ENCODE data around the gene PPP1R7.

The PPP1R7 gene

DNA sequence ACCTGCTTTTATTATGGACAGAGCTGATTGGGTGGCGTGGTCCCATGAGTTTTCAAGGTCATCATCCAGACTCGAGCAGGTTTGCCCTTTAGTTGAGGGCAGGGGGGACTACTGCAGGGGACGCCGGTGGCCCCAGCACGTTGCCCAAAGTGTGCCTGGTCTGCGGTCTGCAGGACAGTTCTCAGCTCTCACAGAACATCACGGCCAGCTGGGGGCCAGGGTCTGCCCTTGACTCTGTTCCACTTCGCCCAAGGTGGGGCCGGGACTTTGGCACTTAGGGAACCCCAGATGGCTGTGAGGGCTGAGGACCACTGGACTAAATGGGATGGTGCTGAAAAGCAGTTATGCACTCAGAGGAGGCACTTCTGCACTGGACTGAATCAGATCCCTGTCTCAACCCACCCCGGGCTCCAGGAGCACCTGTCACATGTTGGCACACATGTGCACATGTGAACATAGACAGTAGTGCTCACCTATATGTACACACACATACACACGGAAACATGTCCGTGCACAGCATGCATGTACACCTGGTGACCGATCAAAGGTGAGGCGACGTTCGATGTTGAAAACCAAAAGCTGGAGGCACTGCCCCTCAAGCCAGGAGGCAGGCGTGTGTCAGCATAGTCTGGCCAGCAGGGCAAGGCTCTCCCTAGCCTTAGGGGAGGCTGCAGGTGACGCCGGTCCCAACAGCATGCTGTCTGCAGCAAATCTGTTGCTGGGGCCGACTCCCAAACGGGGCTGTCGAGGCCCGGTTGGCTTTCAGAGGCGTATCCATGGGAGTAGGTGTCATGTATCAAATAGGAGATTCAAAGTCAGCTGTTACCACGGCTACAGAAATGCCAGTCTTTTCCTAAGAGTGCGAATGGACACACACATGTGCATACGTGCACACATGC is 48.4 kb downstream of the PPP1R7 start:
- ATAC-seq, result no peak

DNA sequence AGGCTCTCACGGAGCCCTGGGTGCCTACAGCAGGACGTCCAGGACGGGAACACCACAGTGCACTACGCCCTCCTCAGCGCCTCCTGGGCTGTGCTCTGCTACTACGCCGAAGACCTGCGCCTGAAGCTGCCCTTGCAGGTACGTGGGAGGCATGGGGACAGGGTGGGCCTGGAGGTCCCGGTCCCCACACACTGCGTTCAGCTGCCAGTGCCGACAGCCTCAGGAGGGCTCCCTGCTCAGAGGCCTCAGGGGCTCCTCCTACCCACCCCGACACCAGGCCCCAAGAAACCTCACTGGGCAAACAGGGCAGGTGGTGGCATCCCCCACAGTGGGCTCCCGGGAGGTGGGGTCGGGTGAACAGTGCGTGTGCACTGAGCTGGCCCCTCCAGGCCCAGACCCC is 49.0 kb downstream of the PPP1R7 start:
- ATAC-seq, result no peak

DNA sequence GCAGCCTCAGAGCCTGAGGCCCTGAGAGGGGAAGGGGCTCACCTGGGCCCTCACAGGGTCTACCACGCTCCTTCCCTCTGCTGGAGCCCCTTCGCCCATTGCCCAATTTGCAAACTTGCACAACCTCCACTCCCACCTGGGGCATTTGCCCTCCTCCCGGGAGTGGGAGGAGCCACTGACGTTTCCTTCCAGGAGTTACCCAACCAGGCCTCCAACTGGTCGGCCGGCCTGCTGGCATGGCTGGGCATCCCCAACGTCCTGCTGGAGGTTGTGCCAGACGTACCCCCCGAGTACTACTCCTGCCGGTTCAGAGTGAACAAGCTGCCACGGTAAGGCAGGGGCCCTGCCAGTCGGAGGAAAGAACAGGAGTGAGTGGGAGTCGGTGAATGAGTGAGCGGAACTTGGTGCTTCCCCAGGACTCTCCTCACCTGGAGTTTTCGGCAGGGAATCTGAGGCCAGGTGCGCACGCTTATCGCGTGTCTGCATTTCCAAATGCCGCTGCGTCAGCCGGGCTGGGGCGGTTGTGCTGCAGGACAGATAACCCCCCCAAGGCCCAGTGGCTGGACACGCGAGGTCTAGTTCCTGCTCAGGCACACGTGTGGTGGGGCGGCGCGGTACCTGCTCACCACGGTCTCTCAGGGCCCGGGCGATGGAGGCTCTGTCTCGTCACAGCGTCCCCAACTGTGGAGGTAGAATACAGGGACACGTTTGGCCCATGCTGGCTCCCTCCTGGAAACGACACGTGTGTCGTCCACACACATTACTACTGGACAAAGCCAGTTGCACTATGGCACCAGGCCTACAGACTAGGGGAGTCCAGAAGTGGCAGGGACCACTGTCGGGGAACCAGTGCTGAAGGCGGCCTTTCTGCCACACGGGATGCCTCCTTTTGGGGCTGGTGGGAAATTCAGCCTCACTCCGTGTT is 49.9 kb downstream of the PPP1R7 start:
- no peak for ATAC-seq

DNA sequence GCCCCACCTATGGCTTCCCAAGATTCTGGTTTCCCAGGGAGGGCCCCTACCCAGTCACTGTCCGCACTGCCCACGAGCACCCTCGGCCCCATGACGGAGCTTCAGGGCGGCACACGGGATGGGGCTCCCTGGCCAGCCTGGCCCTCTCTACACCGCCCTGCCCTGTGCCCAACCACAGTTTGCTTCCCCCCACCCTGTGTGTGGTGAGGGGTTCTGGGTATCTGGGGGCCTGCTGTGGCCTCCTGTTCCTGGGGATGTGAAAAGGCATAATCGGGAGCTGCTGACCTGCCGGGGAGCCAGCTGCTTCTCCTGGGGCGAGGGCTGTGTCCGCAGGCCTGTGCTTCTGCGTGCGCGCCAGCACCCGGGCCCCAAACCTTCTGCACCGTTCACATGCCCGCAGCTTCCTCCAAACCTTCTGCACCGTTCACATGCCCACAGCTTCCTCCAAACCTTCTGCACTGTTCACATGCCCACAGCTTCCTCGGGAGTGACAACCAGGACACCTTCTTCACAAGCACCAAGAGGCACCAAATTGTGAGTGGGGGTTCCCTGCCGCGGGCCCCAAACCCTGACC is 50.6 kb downstream of the PPP1R7 start:
- ATAC-seq, result no peak

- no peak for ATAC-seq
Observed at GRCh38 chr2:241201445-241202267, 51.4 kb downstream of the PPP1R7 start.

- ATAC-seq, result no peak
Observed at GRCh38 chr2:241202268-241202585, 52.0 kb downstream of the PPP1R7 start.

DNA sequence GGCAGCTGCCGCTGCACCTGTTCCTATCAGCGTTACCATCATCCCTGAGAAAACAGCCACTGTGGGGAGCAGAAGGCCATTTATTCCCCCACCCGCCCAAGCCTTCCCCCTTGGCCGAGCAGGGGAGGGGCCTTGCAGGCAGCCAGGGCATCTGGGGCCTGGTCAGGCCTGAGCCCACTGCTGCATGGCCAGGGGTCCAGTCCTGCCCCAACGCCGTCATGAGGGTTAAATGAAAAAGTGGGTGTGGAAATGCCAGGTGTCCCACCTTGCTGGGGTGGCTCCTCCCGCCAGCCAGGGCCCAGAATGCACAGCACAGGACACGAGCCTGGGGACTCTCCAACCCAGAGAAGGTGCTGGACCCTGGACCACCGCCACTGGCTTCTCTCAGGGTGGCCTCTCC is 52.4 kb downstream of the PPP1R7 start:
- ATAC-seq, result no peak

GRCh38 chr2:241203218-241204009 is 53.1 kb downstream of the PPP1R7 start:
- no peak for ATAC-seq

DNA sequence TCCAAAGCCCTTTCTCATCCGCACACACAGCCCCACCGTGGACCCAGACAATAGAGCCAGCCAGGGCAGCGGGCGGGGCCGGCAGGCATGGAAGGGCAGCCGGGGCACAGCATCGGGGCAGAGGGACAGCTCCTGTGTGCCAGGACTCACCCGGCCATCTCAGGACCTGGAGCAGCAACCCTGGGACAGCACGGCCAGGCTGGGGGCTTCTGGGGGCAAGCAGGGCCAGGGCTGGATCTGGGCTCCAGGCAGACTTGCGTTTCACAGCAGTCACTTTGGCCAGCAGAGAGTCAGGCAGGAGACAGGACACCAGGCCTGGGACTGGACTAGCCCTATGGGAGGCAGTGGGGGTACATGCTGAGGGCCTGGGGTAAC is 53.7 kb downstream of the PPP1R7 start:
- ATAC-seq, result no peak

DNA sequence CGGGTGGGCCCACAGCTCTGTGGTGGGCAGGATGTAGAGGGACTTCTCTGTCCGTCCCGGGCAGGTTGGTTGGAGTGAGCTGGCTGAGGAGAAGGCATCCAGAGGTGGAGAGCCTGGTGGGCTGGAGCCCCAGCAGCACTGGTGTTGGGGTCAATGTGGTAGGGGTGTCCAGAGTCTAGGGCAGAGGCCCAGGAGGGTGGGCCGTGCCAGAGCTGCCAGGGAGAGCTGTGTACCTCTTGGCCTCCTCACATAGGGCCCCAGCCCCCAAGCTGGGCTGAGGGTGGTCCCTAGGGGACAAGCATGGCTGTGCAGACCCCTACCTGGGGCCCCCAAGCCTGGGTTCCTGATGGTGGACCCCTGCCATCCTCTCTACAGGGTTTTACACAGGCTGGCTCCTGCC is 54.2 kb downstream of the PPP1R7 start:
- no peak for ATAC-seq

- ATAC-seq, result no peak
Observed at GRCh38 chr2:241205086-241205485, 54.8 kb downstream of the PPP1R7 start.

- ATAC-seq, result no peak
Observed at GRCh38 chr2:241207151-241207550, 56.9 kb downstream of the PPP1R7 start.

GRCh38 chr2:241207641-241208040 is 57.4 kb downstream of the PPP1R7 start:
- no peak for ATAC-seq

DNA sequence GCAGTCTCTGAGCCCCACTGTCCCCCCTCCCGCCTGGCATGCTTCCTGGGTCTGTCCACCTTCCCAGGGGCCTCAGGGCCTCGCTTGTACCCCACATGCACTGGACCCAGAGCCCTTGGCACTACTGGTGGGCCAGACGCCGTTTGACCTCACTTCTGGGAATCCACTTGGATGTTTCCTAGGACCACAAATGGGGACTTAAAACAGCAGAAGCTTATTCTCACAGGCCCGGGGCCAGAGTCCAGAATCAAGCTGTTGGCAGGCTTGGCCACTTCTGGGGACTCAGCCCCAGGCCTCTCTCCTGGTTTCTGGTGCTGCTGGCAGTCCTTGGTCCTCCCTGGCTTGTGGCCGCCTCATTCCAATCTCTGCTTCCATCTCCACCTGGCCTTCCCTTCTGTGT is 57.8 kb downstream of the PPP1R7 start:
- no peak for ATAC-seq

DNA sequence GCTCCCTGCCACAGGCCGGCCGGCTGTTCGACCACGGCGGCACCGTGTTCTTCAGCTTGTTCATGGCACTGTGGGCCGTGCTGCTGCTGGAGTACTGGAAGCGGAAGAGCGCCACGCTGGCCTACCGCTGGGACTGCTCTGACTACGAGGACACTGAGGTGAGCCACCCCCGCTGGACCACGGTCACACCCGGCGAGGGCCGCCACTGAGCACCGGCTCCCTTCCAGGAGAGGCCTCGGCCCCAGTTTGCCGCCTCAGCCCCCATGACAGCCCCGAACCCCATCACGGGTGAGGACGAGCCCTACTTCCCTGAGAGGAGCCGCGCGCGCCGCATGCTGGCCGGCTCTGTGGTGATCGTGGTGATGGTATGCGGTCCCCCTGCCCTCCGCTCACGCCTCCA is 59.0 kb downstream of the PPP1R7 start:
- ATAC-seq, result no peak

DNA sequence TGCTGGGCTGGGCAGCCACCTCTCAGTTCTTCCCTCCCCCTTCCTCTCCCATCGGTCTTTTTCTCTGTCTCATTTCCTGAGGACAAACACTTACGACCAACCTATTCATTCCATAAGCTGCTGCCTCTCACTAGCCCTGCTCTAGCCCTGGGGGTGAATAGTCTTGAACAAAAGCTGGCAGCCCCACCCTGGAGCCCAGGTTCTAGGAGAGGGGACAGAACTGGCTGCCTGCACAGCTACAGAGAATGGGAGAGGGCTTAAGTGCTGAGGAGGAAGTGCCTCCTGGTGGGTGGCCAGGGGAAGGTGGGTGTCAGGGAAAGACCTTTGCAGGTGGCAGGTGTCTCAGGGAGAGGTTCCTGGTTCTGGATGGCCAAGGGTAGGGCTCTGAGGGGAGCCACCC is 61.0 kb downstream of the PPP1R7 start:
- ATAC-seq, result no peak

DNA sequence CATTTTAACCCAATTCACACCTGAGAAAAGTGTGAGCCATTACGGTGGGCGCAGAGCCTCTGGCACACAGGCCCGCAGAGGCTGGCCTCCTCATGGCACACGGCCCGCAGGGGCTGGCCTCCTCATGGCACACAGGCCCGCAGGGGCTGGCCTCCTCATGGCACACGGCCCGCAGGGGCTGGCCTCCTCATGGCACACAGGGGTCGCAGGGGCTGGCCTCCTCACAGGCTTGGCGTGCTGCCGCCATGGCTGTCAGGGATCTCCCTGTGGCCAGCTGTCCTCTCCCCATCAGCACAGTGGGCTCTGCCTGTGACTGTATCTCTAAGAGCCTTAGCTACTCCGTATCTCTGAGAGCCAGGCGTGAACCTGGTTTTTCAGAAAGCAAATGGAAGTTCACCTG is 62.8 kb downstream of the PPP1R7 start:
- no peak for ATAC-seq

DNA sequence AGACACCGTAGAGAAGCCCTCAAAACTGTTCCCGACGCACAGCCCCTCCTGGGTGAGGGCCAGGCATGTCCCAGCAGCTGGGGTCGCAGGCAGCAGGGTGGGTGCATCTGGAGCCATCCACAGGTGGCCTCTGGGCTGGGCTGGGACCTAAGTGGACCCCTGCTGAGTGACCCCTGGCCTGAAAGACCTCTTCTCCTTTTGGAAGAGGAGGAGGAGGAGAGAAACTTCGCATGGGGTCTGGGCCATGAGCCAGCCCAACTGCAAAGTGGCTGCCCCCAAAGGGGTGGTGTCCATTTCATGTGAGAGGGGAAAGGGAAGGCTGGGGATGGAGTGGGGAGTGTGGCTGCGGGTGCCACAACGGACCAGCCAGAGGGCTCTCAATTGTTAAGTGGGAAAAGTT is 63.3 kb downstream of the PPP1R7 start:
- no peak for ATAC-seq

- ATAC-seq, result no peak
Observed at GRCh38 chr2:241214209-241214608, 63.9 kb downstream of the PPP1R7 start.

DNA sequence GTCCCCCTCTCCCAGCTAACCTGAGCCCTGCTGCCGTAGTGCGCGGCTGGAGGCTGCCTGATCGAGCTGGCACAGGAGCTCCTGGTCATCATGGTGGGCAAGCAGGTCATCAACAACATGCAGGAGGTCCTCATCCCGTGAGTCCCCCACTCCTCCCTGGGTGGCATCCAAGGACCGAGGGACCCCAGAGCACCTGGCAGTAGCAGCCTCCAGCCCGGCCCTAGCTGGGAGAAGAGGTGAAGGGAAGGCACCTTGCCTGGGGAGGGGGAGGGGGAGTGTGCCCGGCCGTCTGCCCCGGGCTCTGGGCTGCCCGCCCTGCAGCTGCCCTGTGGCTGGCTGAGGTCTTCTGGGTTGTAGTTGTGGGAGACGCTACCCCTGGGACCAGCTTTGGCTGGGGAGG is 64.5 kb downstream of the PPP1R7 start:
- ATAC-seq, result no peak

GRCh38 chr2:241215421-241215820 is 65.2 kb downstream of the PPP1R7 start:
- no peak for ATAC-seq

DNA sequence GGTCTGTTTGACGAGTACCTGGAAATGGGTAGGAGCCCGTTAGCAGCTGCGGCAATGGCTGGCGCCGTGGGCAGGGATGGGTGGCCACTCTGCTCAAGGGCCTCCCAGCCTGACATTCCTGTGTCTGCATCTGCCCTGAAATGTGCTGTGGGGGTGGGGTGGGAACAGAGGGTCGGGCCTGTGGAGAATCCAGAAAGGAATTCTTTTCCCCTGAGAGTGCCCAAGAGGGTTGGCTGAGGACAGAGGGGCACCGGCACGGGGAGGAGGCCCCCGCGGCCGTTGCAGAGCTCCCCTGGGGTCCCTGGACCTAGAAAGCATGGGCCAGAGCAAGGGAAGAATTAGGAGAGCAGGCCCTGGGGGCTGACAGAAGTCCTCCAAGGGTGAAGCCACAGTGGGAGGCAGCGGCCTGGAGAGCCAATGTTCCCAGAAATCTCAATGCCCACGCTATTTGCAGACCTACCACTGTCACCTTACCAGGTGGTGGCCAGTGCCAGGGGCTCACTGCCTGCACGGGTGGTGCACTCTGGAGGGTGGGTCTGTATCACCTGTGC is 66.0 kb downstream of the PPP1R7 start:
- no peak for ATAC-seq
